Stimulated activated CD8-positive, alpha-beta memory T cell treated with anti-CD3 and anti-CD28 coated beads, Interleukin-2, amount 100 ng/mL, for 1 hour (primary cell): ENCODE measurements around the gene EIF2AK3.
"Not testable (repeated sequence)": the region's sequence is repeated elsewhere in the genome, so short reads cannot be mapped to it uniquely, and the experiment has no call there.

Experiments used
- DNase-seq, 2 donors: peaks; one replicate each; pipeline ENCODE4 v3.0.0-alpha.2; 2020; ENCODE audit warnings: low read depth in 2 of 2

The EIF2AK3 gene

DNA sequence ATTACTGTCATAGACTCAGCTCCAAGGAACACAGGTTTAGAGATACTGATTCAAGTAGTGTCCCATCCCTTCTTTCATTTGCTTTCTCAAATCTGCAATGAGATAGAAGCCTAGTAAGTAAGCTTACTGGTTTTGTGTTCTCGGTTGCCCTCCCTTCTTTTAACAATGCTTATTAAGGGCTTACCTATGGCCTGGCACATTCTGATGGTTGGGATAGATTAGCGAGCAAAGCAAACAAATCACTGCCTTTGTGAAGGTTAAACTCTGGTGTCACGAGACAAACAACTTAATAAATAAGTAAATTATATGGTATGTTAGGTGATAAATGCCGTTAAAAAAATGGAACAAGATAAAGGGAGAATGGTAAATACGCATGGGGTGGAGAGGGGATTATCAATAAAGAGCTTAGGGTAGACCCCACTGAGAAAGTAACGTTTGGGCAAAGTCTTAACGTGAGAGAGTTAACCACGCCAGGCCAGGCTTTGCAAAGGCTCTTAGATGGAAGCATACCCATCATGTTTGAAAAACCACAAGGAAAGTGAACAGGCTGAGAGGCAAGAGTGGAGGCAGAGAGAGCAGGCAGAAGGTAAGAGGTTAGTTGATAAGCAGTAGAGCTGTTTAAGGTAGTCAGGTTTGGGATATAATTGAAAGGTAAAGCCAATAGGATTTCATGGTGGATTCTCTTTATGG is 31.0 kb downstream of the EIF2AK3 start:
- no peak for DNase-seq

DNA sequence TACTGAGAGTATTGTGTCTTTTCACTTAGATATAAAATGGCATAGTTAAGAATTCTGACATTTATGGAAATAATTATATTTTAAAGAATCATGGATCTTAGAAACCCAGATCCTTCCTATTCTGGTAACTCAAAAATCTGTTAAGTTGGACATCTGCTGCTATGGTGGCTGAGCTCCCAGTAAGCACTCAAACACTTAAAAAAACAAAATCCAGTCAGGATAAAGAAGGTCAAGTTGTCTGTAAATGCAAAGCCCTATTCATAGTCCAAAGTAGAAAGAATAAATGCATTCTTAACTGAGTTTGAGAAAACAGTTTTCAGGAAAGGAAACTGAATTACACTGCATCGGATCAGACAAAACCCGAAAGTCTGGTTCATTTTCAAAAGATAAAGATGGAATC is 35.6 kb downstream of the EIF2AK3 start:
- DNase-seq = no peak

DNA sequence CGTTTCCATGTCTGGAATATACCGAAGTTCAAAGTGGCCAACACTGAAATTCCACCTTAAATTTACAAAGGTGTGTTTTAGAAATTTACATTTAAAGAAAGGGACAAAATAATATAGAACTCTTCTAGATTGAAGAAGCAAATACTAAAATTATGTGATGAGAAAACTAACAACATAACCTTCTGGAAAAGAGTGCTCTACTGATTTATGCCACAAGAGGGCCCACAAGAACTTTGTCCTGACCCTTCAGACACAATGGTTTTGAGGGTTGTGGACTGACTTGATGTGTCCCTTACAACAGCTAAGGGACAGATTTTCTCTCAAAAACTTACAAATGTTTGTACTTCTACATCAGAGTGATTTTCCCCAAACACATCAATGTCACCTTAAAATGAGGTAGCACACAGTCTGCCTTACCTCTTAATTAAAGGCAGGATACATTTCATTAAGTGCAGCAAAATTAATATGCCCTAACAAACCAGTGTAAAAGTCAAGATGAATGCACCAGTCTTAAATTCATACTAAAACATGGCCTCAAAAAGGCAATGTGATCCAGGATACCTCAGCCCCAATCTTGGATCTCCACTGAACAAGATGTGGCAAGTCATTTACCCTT is 36.2 kb downstream of the EIF2AK3 start:
- peak in 1 of 2 donors; percentile 4 for DNase-seq

DNA sequence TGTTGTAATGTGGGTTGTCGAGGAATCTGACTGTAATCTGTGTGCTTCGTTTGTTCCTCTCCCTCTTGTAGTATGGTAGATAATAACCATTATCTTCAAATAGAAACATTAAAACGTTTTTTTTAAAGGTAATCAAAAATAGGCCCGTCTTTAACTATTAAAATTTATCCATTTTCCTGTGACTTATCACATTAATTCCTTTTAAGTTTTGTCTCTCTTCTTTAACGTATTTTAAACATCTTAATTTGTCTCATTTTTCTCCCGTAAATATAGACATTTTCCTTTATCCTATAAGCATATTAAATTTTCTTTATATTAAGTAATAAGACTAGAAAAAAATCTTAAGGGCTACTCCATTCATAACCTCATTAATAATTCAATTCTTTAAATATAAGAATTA is 41.3 kb downstream of the EIF2AK3 start:
- no peak for DNase-seq

DNA sequence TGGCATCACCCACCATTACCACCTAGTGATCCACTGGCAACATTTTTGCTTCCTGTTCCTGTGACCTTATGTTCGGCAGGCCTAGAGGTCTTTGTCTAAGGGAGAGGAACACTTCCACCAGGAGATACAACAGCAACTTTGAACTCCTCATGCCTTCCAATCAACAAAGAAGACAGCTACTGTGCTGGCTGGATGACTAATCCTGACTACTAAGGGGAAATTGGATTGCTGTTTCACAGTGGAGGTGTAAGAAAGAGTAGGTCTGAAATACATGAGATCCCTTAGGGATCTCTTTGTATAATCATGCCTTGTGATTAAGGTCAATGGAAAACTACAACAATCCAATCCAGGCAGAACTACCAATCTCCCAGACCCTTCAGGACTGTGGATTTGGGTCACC is 45.2 kb downstream of the EIF2AK3 start:
- no peak for DNase-seq

DNA sequence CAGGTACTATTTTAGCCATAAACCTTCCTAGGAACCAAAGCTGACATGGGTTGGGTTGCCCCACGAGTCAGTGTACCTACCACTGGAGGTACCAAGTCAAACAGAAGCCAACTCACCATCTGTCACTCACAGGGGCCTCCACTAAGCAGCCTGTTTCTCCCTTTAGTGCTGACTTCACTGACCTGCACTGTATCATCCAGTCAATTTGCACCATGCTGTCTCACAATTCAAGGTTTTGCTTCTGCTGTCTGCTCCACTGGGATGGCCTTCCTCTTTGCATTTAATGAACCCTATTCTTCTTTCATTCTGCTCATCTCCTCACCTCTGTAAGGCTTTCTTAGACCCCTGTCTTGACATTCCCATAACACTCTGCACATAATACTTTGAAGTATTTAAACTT is 47.2 kb downstream of the EIF2AK3 start:
- DNase-seq = no peak

DNA sequence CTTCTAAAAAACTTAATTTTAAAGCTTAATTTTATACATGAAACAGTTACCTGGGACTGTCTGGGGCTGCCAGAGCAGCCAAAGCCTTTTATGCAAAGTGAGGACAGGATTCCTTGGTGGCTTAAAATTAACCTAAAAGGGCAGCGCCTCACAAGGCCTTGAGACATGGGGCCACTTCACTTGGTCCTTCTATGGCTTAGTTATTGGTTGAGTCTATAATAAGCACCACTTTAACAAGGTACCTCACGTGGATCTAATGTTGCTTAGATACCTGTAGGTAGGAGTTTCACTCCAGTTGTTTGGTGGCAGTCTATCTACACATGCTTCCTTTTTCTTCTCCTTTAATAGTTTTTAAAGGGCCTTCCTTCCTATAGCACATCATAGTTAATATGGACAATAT is 51.6 kb downstream of the EIF2AK3 start:
- DNase-seq = no peak

DNA sequence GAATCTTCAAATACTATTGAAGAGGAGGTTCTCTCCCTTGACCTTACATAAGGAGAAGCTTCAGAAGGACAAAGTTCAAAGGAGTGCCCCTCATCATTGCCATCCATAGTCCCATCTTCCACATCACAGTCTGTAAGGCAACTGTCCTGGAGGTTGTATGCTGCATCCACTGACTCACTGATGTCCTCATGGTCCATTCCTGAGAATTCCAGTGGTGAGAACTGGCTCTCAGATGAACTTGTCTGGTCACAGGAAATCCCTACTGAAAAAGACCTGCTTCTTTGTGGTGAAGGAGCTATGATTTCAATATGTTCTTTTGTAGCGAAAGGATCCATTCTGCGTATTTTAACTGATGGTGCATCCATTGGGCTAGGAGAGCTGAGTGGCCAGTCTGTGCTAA is 52.2 kb downstream of the EIF2AK3 start:
- no peak for DNase-seq

DNA sequence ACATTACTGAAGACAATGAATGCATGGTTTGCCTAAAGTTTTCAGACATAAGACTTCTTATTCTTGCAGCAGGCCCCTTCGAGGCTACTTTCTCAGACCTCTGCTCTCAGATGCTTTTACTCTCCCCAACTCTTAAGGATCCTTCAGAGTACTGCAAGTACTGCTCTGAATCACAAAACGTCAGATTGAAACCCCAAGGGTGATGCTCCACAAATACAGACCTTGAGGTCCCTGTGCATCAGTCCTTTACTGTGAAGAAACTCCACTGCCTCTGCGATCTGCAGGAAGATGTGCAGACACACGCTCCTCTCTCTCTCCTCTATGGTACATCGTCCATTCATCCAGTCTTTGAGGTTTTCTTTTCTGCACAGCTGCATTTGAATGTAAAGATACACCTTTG is 52.8 kb downstream of the EIF2AK3 start:
- DNase-seq = no peak

DNA sequence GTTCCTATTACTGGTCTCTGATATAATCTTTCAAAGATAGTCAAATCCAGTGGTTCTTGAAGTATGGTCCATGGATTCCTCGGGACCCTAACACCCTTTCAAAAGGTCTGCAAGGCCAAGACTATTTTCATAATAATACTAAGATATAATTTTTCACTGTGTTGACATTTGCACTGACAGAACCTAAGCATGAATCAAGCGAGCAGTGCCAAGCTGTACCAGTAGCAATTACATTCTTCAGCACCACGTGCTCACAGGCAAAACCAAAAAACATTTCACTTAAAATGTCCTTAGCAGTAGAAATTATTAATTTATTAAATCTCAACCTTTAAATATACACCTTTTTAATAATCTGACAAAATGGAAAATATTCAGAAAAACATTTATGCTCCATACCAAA is 59.1 kb downstream of the EIF2AK3 start:
- DNase-seq = no peak

DNA sequence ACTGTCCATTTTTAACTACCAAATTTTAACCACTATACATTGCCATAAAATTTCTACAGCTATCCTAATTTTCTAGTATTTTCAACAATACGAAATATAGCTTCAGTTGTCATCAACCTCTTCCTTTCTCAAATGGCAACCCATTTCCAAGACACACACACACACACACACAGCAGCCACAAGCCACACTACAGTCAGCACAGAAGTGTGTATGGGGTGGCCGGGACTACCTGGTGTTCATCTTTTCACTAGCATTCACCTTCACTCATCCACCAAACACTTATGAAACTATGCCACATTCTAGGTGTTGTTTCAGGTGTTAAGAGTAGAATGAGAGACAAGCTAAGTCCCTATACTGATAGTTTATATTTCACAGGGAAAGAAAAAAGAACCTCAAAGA is 62.9 kb downstream of the EIF2AK3 start:
- no peak for DNase-seq

DNA sequence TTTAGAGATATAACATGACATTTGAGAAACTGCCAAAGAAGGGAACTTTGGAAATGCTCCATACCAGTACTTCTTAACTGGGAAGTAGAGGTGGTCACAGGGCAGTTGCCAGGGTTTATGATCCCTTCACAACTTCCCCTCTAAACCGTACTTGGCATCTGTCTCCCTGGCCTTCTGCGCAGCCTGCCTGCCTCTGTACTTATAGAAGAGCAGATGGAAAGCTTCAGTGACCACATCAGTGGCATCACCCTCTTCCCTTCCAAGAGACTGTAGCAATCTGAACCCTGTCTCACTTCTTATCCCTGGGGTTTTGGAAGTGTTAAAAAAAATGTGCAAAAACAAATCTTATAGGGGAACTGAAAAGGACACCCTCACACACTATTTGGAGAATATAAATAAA is 64.1 kb downstream of the EIF2AK3 start:
- DNase-seq = no peak

DNA sequence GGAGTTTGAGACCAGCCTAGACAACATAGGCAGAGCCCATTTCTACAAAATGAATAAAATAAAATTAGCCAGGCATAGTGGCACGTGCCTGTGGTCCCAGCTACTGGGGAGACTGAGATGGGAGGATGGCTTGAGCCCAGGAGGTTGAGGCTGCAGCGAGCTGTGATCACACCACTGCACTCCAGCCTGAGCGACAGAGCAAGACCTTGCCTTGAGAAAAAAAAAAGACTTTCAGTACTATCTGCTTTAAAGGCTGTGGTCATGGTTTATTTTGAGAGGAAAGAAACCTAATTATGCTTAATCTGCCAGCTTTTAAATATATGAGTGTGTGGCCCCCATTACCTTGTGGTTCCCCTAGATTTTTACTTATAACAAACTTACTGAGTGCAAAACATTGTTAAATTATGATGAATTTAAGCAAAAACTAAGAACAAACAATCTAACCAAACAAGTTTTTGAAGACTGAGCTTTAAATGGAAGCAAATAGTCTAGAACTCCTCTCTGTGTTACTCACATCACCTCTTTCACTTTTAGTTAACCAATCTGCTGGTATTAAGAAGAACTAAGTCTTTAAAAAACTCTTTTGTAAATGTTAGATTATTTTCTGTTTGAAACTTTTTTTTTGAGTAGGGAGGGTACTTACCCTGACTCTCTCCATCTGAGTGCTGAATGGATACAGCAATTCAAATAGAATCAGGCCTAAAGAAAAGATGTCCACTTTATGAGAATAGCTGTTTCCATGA is 65.4 kb downstream of the EIF2AK3 start:
- DNase-seq = no peak

DNA sequence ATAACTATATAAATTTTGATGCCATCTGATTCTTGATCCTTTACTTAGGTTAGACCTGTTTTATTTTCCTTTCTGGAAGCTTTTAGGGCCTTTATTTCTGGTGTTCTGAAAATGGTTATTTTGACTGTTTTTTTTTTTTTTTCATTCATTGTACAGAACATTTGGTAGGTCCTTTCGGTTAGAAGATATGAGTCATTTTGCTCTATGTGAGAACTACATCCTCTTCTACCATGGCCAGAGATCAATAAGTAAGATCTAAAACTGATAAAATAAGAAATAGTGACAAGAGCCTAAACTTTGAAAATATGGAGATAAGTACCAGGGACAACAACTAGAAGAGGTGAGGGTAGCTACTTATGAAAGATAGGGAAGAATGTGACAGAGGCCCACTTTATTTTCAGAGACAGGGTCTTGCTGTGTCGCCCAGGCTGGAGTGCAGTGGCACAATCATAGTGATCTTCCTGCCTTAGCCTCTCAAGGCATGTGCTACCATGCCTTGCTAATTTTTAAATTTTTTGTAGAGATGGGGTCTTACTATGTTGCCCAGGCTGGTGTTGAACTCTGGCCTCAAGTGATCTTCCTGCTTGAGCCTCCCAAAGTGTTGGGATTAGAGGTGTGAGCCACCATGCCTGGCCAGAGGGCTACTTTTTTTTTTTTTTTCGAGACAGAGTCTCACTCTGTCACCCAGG is 66.5 kb downstream of the EIF2AK3 start:
- no peak for DNase-seq

DNA sequence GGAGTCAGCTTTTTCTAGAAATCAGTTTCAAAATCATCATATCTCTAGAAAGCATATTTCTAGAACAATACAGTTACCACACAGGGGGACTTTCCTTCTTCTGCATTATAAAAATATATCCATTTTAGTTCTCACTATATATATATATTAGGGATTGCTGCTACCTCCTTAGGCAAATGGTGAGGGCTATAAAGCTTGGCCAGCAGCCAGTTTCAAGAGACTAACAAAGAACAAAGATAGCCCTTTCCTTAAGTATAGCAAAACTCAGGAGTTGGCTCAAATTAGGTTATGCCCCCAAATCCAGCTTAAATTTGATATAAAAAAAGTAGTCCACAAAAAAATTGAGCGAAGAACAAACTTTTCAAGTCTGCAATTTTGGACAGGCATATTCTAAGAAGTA is 70.0 kb downstream of the EIF2AK3 start:
- no peak for DNase-seq

DNA sequence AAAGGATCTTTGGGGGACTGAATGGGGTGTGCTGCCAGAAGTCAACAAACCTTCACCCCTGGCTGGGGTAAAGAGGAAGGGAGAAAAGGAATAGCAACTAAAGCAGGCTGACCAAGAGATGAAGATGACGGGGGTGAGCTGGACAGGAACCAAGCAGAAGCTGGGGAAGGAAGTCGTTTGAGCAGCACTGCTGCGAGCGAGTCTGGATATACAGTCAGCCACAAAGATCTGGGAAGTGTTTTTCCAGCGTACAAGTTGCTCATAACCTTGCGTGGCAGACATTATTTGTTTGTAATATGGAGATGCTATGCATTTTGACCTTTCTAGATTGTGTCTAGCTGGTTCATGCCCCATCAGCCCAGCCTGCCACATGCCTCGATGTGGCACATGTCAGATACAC is 71.2 kb downstream of the EIF2AK3 start:
- DNase-seq = no peak

DNA sequence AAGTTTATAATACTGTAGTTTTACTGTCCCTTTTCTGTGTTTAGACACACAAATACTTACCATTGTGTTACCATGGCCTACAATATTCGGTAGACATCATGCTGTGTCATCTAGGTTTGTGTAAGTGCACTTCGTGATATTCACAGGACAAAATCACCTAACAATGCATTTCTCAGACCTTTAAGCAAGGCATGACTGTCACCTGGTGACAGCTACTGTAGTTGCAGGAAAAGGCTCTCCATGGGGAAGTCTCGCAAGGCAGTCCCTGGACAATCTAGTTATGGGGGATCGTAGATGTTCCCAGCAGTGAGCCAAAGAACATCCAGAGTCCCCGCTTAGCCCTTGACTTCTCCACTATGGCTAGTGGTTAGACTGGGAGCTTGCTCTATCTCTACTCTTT is 73.1 kb downstream of the EIF2AK3 start:
- DNase-seq = no peak

DNA sequence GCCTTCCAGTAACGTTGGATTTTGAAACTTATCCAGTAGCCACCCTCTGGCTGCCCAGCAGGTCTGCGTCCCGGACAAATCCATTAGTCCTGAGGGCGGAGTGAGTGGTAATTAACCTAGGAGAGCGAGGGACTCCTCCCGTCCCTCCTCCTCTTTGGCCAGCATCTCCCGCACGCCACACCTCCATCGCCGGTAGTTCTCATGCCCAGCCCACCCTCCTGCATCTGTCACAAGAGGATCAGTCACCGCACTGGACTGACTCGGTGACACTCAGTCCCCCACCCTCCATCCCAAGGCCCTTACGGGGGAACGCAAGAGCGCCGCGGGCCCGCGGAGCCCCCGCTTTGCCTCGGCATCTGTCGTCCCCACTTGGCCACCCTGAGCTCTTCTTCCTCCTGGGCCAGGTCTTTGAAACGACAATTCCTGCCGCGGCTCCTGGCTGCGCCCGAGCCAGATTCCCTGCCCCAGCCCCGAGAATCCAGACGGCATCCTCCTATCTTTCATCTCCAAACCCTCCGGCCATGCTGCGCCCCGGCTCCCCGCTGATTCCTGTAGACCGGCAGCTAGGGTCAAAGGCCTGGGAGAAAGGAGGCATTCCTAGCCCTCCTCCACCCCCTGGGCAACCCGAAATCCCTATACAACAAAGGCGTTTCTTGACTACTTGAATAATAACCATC is 77.5 kb downstream of the EIF2AK3 start:
- DNase-seq = no peak

DNA sequence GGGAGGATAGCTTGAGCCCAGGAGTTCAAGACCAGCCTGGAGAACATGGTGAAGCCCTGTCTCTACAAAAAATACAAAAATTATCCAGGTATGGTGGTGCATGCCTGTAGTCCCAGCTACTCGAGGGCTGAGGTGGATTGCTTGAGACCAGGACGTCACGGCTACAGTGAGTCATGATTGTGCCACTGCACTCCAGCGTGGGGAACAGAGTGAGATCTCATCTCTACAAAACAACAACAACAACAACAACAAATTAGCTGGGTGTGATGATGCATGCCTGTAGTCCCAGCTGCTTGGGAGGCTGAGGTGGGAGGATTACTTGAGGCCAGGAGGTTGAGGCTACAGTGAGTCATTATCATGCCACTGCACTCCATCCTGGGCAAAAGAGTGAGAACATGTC is 81.0 kb downstream of the EIF2AK3 start:
- not testable (repeated sequence) for DNase-seq

DNA sequence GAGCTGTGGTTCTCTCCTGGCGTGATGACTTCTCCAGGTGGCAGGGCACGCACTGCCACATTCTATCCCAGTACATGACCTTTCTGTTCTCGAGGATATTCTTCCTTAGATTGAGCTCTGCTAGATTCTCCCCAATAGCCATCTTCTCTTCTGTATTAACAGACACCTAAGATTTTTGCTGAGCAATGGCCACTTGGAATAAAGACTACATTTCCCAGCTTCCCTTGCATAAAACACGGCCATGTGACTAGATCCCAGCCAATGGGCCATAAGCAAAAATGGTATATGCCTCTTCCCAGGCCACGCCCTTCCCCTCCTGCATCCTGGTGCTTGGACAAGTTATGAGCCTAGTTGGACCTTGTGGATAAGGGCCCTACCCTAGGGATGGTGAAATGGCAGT is 82.1 kb downstream of the EIF2AK3 start:
- no peak for DNase-seq

DNA sequence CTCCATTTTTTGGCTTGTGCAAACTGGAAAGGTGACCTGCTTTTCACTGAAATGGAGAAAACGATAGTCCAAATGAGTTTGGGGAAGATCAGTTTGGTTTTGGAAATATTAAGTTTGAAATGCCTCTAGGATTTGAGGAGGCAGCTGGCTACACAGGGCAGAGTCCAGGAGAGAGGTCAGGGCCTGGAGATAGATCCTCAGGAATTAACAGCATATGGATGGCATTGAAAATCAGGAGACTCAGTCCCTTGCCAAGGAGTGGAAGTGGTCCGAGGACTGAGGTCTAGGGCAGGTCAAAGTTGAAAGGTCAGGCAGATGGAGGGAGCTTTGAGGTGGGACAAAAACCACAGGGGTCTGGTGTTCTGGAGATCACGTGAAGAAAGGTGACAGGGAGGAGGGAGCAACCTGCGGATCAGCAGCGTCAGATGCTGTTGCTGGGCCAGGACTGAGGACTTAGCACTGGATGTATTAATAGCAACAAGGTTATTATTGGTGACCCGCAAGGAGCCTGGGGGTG is 83.7 kb downstream of the EIF2AK3 start:
- no peak for DNase-seq

DNA sequence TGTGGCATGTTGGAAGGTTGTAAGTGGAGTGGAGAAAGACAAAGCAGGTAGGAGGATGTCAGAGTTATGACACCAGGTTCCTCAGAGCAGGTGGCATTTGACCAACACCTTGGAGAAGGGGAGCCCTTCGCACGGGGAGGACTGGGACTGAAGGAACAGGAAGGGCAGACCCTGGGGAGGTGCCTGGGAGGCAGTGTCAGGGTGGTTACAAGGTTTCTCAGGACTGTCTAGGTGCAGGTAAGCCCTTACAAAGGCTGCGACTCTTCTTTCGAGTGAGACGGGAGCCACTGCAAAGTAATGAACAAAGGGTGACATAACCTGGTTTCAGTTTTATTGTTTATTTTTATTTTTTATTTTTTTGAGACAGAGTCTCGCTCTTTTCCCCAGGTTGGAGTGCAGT is 84.6 kb downstream of the EIF2AK3 start:
- DNase-seq = no peak
